Measurements from ENCODE around the gene RAB4A. TPM values are rescaled to one million over a fixed set of nuclear protein-coding genes. Genes with fewer than 3 reads are reported as not detected.

Gene RAB4A
- total and polyA plus RNA-seq, 2 of the 13 experiments (the other 11 are each of a cell fraction or from before 2014, with no cell fraction given) = 56.0 to 80.1 TPM

- TF ChIP-seq TRIM22 (IDR thresholded peaks at IDR 0.05) (no peak), ZNF619 (CRISPR knock-in tag; IDR thresholded peaks at IDR 0.05) (no peak), BRF2 (CRISPR knock-in tag; IDR thresholded peaks at IDR 0.05) (no peak), SAP130 (CRISPR knock-in tag; IDR thresholded peaks at IDR 0.05; ENCODE audit: low read depth) (no peak; the same call in none of the 2 replicates), ZNF646 (CRISPR knock-in tag; IDR thresholded peaks at IDR 0.05) (0 out of 2 replicates have a peak, but pooled peaks have one; percentile 6), AGO2 (optimal IDR thresholded peaks at IDR 0.05; ENCODE audit: low read depth, low read length) (peak; percentile 80), SYNCRIP (IDR thresholded peaks at IDR 0.05; ENCODE audit: insufficient read depth, low read depth, low read length) (no peak), IRX3 (CRISPR knock-in tag; IDR thresholded peaks at IDR 0.05; ENCODE audit: borderline replicate concordance, low read depth) (no peak), ZNF292 (CRISPR knock-in tag; IDR thresholded peaks at IDR 0.05; ENCODE audit: borderline replicate concordance, low read depth) (no peak), ZSCAN25 (CRISPR knock-in tag; IDR thresholded peaks at IDR 0.05) (no peak; the same call in 1 of the 2 replicates), MTA1 (CRISPR knock-in tag; IDR thresholded peaks at IDR 0.05; ENCODE audit: borderline replicate concordance) (peak; percentile 22; the same call in 1 of the 2 replicates), ATRX (CRISPR knock-in tag; IDR thresholded peaks at IDR 0.05; ENCODE audit: borderline replicate concordance) (no peak)
These were observed 72.0 kb downstream of the RAB4A start, which contains the start of gene CCSAP (continued) for GRCh38 chr1:229342656-229343569.

Measured in HepG2 (cell line).